ENCODE measurements around the gene PGK1. TPM values are rescaled to one million over a fixed set of nuclear protein-coding genes. Genes with fewer than 3 reads are reported as not detected.
"Not testable (repeated sequence)": the region's sequence is repeated elsewhere in the genome, so short reads cannot be mapped to it uniquely, and the experiment has no call there.

The PGK1 gene
- total and polyA plus RNA-seq, 7 donors: 92.8 to 277 (median 101) TPM

DNA sequence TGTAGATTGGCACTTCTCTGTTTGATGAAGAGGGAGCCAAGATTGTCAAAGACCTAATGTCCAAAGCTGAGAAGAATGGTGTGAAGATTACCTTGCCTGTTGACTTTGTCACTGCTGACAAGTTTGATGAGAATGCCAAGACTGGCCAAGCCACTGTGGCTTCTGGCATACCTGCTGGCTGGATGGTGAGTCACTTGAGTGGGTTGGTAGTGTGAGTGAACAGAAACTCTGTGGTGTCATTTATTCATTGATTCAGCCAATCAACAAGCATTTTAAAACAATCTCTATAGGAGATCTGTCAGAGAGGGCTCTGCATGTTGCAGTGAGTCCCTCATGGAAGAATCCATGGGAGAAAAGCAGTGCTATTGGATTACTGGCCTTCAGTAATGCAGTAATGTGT is 19.1 kb downstream of the PGK1 start:
- DNase-seq: no peak
- Histone ChIP-seq H3K4me1 (no peaks in the 10 kb centered on the region), H3K27me3 (no peaks in the 10 kb centered on the region), H3K27ac (no peak overlapping the region), H3K36me3 (peaks cover 6 to 88% (median 14%) of the 10 kb centered on the region in 4 donors), H3K9me3 (no peaks in the 10 kb centered on the region), H3K4me3 (no peak overlapping the region)
- TF ChIP-seq, protein P1, sequence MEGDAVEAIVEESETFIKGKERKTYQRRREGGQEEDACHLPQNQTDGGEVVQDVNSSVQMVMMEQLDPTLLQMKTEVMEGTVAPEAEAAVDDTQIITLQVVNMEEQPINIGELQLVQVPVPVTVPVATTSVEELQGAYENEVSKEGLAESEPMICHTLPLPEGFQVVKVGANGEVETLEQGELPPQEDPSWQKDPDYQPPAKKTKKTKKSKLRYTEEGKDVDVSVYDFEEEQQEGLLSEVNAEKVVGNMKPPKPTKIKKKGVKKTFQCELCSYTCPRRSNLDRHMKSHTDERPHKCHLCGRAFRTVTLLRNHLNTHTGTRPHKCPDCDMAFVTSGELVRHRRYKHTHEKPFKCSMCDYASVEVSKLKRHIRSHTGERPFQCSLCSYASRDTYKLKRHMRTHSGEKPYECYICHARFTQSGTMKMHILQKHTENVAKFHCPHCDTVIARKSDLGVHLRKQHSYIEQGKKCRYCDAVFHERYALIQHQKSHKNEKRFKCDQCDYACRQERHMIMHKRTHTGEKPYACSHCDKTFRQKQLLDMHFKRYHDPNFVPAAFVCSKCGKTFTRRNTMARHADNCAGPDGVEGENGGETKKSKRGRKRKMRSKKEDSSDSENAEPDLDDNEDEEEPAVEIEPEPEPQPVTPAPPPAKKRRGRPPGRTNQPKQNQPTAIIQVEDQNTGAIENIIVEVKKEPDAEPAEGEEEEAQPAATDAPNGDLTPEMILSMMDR (IDR thresholded peaks at IDR 0.05): no peak
- TF ChIP-seq EP300 (IDR thresholded peaks at IDR 0.05) (no peak), POLR2A (IDR thresholded peaks at IDR 0.05) (no peak), POLR2AphosphoS5 (IDR thresholded peaks at IDR 0.05) (no peak)
- intact Hi-C loops (cut with DNase I): no loop called here

DNA sequence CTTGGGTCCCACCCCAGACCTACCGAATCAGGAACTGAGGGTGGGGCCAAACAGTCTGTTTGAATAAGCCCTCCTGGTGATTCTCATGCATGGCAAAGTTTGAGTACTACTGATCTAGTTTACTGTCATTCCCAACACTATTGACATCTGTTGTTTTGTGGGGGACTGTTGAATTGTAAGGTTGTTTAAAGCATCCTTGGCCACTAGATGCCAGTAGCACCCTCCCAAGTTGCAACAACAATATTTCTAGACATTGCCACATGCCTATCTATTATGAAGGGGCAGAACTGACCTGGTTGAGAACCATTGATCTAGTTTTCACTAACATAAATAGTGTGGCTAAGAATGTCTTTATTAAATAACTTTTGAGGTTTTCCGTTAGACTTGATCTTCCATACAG is 20.3 kb downstream of the PGK1 start:
- TF ChIP-seq EP300 (IDR thresholded peaks at IDR 0.05) (no peak), POLR2AphosphoS5 (IDR thresholded peaks at IDR 0.05) (no peak), POLR2A (IDR thresholded peaks at IDR 0.05) (no peak)
- TF ChIP-seq, protein P1 (IDR thresholded peaks at IDR 0.05): no peak

DNA sequence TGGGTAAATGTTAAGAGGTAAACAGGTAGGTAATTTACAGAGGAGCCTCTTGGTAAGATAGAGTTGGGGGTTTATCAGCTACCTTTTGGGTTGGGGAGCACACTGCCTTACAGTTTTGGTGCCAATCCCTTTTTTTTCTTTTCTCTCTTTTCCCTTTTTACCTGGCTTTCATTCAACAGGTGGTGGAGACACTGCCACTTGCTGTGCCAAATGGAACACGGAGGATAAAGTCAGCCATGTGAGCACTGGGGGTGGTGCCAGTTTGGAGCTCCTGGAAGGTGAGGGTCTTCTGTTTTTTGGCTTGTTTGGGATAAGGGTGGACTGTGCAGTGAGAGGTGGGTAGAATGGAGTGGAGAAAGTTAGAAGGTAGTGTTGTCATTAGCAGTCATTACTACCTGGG is 21.1 kb downstream of the PGK1 start:
- Histone ChIP-seq H3K4me1 (no peaks in the 10 kb centered on the region), H3K9me3 (no peaks in the 10 kb centered on the region), H3K27me3 (no peaks in the 10 kb centered on the region), H3K27ac (no peak overlapping the region), H3K36me3 (peaks cover 4 to 68% (median 7%) of the 10 kb centered on the region in 4 donors), H3K4me3 (no peak overlapping the region)
- WGBS, 2 donors: 88 to 96% methylated on average over 1 of the region's 1 CpG
- intact Hi-C loops (cut with DNase I): no loop called here
- TF ChIP-seq EP300 (IDR thresholded peaks at IDR 0.05) (no peak), POLR2A (IDR thresholded peaks at IDR 0.05) (no peak), POLR2AphosphoS5 (IDR thresholded peaks at IDR 0.05) (no peak)
- TF ChIP-seq, protein P1 (IDR thresholded peaks at IDR 0.05): no peak
- no peak for DNase-seq

More for the DNA sequence above, 20.3 kb downstream of the PGK1 start:
- no peaks in the 10 kb centered on the region for H3K9me3 ChIP-seq
- DNase-seq: no peak
- intact Hi-C loops (cut with DNase I): no loop called here
- H3K36me3 ChIP-seq: peaks cover 4 to 76% (median 7%) of the 10 kb centered on the region in 4 donors
- no peaks in the 10 kb centered on the region for H3K4me1 ChIP-seq
- WGBS, 2 donors: 64 to 82% methylated on average over 2 of the region's 2 CpGs
- H3K27ac ChIP-seq: no peak overlapping the region
- H3K4me3 ChIP-seq: no peak overlapping the region
- H3K27me3 ChIP-seq: no peaks in the 10 kb centered on the region

DNA sequence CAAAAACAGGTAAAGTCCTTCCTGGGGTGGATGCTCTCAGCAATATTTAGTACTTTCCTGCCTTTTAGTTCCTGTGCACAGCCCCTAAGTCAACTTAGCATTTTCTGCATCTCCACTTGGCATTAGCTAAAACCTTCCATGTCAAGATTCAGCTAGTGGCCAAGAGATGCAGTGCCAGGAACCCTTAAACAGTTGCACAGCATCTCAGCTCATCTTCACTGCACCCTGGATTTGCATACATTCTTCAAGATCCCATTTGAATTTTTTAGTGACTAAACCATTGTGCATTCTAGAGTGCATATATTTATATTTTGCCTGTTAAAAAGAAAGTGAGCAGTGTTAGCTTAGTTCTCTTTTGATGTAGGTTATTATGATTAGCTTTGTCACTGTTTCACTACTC is 21.7 kb downstream of the PGK1 start:
- H3K4me3 ChIP-seq; H3K27me3 ChIP-seq; H3K4me1 ChIP-seq; H3K9me3 ChIP-seq; H3K27ac ChIP-seq; intact Hi-C loops (cut with DNase I); DNase-seq: not testable (repeated sequence)
- H3K36me3 ChIP-seq: peaks cover 4 to 62% (median 7%) of the 10 kb centered on the region in 4 donors

DNA sequence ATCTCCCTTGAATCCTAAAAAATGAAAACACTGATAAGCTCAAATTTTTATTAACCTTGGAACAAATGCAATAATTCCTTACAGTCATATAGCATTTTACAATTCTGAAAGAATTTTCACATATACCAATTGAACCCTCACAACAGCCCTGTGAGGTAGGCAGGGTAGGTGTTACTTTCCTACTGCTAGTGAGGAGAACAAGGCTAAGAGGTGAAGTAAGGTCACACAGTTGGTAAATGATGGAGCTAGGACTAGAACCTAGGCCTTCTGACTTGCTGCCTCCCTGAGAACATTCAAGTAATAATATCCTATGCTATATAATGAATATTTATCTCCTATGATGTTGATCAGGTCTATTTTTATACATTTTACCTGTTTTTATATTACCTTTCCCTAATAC is 25.7 kb downstream of the PGK1 start:
- peak overlapping the region in 1 of 4 donors; percentile 5 for H3K27ac ChIP-seq
- H3K36me3 ChIP-seq: peaks cover 0 to 29% (median 4%) of the 10 kb centered on the region in 4 donors
- TF ChIP-seq, protein P1 (IDR thresholded peaks at IDR 0.05): no peak
- TF ChIP-seq POLR2A (IDR thresholded peaks at IDR 0.05) (no peak), POLR2AphosphoS5 (IDR thresholded peaks at IDR 0.05) (no peak), EP300 (IDR thresholded peaks at IDR 0.05) (no peak)
- H3K4me3 ChIP-seq: no peak overlapping the region
- no peaks in the 10 kb centered on the region for H3K27me3 ChIP-seq
- intact Hi-C loops (cut with DNase I): no loop called here
- H3K9me3 ChIP-seq: no peaks in the 10 kb centered on the region
- DNase-seq: no peak
- no peaks in the 10 kb centered on the region for H3K4me1 ChIP-seq

All from sigmoid colon (tissue), 7 donors.